B cell (primary cell): ENCODE data around the gene RGS14. TPM values are rescaled to one million over a fixed set of nuclear protein-coding genes. Genes with fewer than 3 reads are reported as not detected.

Experiments used
- ATAC-seq: fragments of 200-7000 bp; cut with Tn5 transposase; one replicate; pipeline ENCODE4 v1.10.0; 2021; ENCODE audit warnings: low read depth, mild to moderate bottlenecking, moderate number of reproducible peaks, moderate library complexity
- CTCF ChIA-PET: fragments of 350-600 bp; sonication (Branson Sonifier 250); formaldehyde crosslinking; loops from one replicate; lab custom pipeline; 2021; ENCODE audit warnings: antibody characterized with exemption, inconsistent platforms; lab: Charles Lee
- POLR2A ChIA-PET: fragments of 350-600 bp; sonication (Branson Sonifier 250); formaldehyde crosslinking; loops from one replicate; lab custom pipeline; 2021; ENCODE audit warnings: antibody characterized with exemption; lab: Charles Lee
- DNase-seq: peaks from one replicate; pipeline ENCODE4 v3.0.0; 2013
- H2AFZ ChIP-seq: 2 replicates; pipeline ENCODE4 v1.6.1; 2012; ENCODE audit warnings: mild to moderate bottlenecking, low read depth, low read length; ENCODE audit not compliant: insufficient read depth, poor library complexity, severe bottlenecking
- H3K27ac ChIP-seq, 2 donors: 1 replicate in 1 of 2; 2 replicates in 1 of 2; pipeline ENCODE4 v1.5.1; 2012 to 2013; ENCODE audit warnings: low read length in 2 of 2, mild to moderate bottlenecking in 2 of 2, moderate library complexity in 1 of 2
- H3K27me3 ChIP-seq, 4 experiments: fragments of 200-600 bp in 1 of 4; sonication (generic) in 1 of 4; replicated peaks in 1 of 4; 1 replicate in 2 of 4; 2 replicates in 2 of 4; pipeline versions ENCODE4 v1.6.1 to v1.7.0; 2013 to 2016; ENCODE audit warnings: low read length in 3 of 4, mild to moderate bottlenecking in 2 of 4, mixed read lengths in 1 of 4, moderate library complexity in 1 of 4; ENCODE audit not compliant: insufficient read depth in 4 of 4, control insufficient read depth in 3 of 4; ENCODE audit errors: control extremely low read depth in 1 of 4
- H3K36me3 ChIP-seq, 2 experiments: replicated peaks in 1 of 2; 1 replicate in 1 of 2; 2 replicates in 1 of 2; pipeline versions ENCODE4 v1.6.1 to v1.7.1; 2013; ENCODE audit warnings: low read length in 1 of 2; ENCODE audit not compliant: insufficient read depth in 2 of 2, control insufficient read depth in 1 of 2; ENCODE audit errors: control extremely low read depth in 1 of 2, extremely low read depth in 1 of 2
- H3K4me1 ChIP-seq, 2 donors: fragments of 200-600 bp in 1 of 2; sonication (generic) in 1 of 2; 1 replicate in 1 of 2; 2 replicates in 1 of 2; pipeline versions ENCODE4 v1.5.1 to v1.6.1; 2013 to 2017; ENCODE audit warnings: low read length in 2 of 2; ENCODE audit not compliant: control insufficient read depth in 2 of 2, insufficient read depth in 2 of 2
- H3K4me2 ChIP-seq: replicated peaks from 2 replicates; pipeline ENCODE3; 2012; ENCODE audit warnings: mild to moderate bottlenecking, low read depth, low read length; ENCODE audit not compliant: poor library complexity, severe bottlenecking
- H3K4me3 ChIP-seq, 5 experiments: fragments of 200-600 bp in 1 of 5; sonication (generic) in 1 of 5; 1 replicate in 3 of 5; 2 replicates in 2 of 5; pipeline versions ENCODE4 v1.5.1 to v1.7.0; 2011 to 2016; ENCODE audit warnings: low read length in 4 of 5, mild to moderate bottlenecking in 4 of 5, low read depth in 2 of 5, control low read depth in 1 of 5, moderate library complexity in 1 of 5; ENCODE audit not compliant: insufficient read depth in 1 of 5; ENCODE audit errors: control extremely low read depth in 1 of 5, extremely low read depth in 1 of 5
- H3K79me2 ChIP-seq: fragments of 200-600 bp; sonication (generic); one replicate; pipeline ENCODE4 v1.6.0; 2016; ENCODE audit warnings: low read length; ENCODE audit not compliant: control insufficient read depth, insufficient read depth
- H3K9ac ChIP-seq: fragments of 200-600 bp; sonication (generic); 2 replicates; pipeline ENCODE4 v1.6.1; 2017; ENCODE audit warnings: mild to moderate bottlenecking, low read length, moderate library complexity
- H3K9me3 ChIP-seq, 3 donors: one replicate each; pipeline versions ENCODE4 v1.6.1 to v1.7.1; 2013; ENCODE audit warnings: low read length in 2 of 3; ENCODE audit not compliant: control insufficient read depth in 2 of 3, insufficient read depth in 1 of 3; ENCODE audit errors: control extremely low read depth in 1 of 3
- H4K20me1 ChIP-seq: 2 replicates; pipeline ENCODE4 v1.6.0; 2012; ENCODE audit warnings: mild to moderate bottlenecking, low read length; ENCODE audit not compliant: insufficient read depth, control insufficient read depth, poor library complexity, severe bottlenecking
- H3K27ac Mint-ChIP-seq: one replicate; pipeline ENCODE4 v1.8.0; 2021; ENCODE audit warnings: mixed read lengths
- H3K27me3 Mint-ChIP-seq: one replicate; pipeline ENCODE4 v1.8.0; 2021; ENCODE audit warnings: mixed read lengths
- H3K4me1 Mint-ChIP-seq: one replicate; pipeline ENCODE4 v1.8.0; 2021; ENCODE audit warnings: mixed read lengths
- H3K4me3 Mint-ChIP-seq: one replicate; pipeline ENCODE4 v1.8.0; 2021; ENCODE audit warnings: mixed read lengths
- H3K9me3 Mint-ChIP-seq: one replicate; pipeline ENCODE4 v1.8.0; 2022; ENCODE audit warnings: mixed read lengths; ENCODE audit not compliant: insufficient read depth
- EZH2 ChIP-seq: IDR thresholded peaks from 2 replicates; pipeline ENCODE4 v1.6.1; 2012; ENCODE audit warnings: borderline replicate concordance, low read depth, mild to moderate bottlenecking, moderate library complexity, low read length; ENCODE audit not compliant: insufficient read depth, poor library complexity, severe bottlenecking
- WGBS: methylation state at CpG from one replicate; pipeline ENCODE4 v1.1.5; 2013; ENCODE audit warnings: missing lambda C conversion rate; ENCODE audit not compliant: insufficient coverage; 5-methylcytosine and 5-hydroxymethylcytosine counted together
- intact Hi-C: fragments of 100-400 bp; cut with micrococcal nuclease; formaldehyde crosslinking; loops from one replicate; pipeline ENCODE4 v1.10.0; 2022
- polyA plus RNA-seq: library from polyadenylated mRNA; depleted of rRNA; stranded (reverse); fragments of >200 nt; gene quantifications from 2 replicates; pipeline ENCODE4 v1.2.3, GENCODE V29; 2012
- total RNA-seq, 2 donors: library from RNA; stranded (reverse); fragments of 120-200 nt in 1 of 2; gene quantifications; 1 replicate in 1 of 2; 2 replicates in 1 of 2; pipeline versions ENCODE4 v1.2.3 to v1.2.4, GENCODE V29; 2013 to 2022
- TF ChIP-seq, protein P1 (sequence below): fragments of 200-600 bp; IDR thresholded peaks from one replicate; pipeline ENCODE4 v1.8.0; 2022; ENCODE audit warnings: antibody characterized with exemption, mild to moderate bottlenecking

Gene RGS14
- total and polyA plus RNA-seq, 2 donors (not counting 1 experiment from before 2014, with no cell fraction given), result 85.8 to 184 TPM

DNA sequence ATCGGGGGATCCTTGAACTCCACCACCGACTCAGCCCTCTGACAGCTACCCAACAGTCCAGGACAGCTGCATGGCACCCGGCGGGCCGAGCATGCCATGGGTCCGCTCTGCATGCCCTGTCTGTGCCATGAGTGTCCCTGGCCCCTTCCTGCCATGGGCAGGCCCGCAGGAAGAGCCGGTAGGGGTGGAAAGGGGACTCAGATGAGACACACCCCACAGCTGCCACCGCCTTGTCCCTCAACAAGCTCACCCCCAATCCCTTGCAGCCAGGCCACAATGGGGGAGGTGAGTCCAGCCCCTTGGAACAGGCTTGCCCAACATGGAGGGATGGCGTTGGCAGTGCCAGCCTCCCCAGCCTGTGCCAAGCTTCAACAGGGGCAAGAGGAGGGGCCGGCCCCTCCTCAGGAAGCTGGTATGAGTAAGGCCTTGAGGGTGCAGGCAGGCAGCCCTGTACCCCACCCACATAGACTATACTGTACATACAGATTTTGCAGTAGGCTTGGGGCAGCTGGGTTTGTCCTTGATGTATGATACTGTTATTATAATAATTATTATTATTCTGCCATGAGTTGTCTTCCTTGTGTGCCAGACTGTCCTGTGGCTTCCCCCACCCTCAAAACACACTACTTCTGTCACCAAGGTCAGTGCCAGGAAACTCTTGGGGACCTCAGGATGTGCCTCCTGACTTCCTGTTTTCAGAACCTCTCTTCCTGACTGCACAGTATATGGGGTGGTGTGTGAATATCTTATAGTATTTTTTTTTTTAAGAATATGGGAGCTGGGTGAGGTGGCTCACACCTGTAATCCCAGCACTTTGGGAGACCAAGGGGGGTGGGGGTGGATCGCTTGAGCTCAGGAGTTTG lies 14.5 kb downstream of the RGS14 start:
- H3K4me1 Mint-ChIP-seq, result peaks cover 40% of the 10 kb centered on the region

More for the DNA sequence above, 14.5 kb downstream of the RGS14 start:
- DNase-seq, result no peak
- no peaks in the 10 kb centered on the region for H3K9me3 ChIP-seq
- TF ChIP-seq, protein P1, sequence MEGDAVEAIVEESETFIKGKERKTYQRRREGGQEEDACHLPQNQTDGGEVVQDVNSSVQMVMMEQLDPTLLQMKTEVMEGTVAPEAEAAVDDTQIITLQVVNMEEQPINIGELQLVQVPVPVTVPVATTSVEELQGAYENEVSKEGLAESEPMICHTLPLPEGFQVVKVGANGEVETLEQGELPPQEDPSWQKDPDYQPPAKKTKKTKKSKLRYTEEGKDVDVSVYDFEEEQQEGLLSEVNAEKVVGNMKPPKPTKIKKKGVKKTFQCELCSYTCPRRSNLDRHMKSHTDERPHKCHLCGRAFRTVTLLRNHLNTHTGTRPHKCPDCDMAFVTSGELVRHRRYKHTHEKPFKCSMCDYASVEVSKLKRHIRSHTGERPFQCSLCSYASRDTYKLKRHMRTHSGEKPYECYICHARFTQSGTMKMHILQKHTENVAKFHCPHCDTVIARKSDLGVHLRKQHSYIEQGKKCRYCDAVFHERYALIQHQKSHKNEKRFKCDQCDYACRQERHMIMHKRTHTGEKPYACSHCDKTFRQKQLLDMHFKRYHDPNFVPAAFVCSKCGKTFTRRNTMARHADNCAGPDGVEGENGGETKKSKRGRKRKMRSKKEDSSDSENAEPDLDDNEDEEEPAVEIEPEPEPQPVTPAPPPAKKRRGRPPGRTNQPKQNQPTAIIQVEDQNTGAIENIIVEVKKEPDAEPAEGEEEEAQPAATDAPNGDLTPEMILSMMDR, result no peak
- TF ChIP-seq EZH2, result no peak
- intact Hi-C loops, result no loop called here
- H3K27ac ChIP-seq, result peak overlapping the region; percentile 18 to 35
- H4K20me1 ChIP-seq, result peaks cover 47% of the 10 kb centered on the region
- 98% methylated on average over 6 of the region's 12 CpGs for WGBS
- H3K27me3 ChIP-seq, result no peaks in the 10 kb centered on the region
- H3K9ac ChIP-seq, result no peak overlapping the region
- H3K4me3 ChIP-seq, result no peak overlapping the region
- H3K27me3 Mint-ChIP-seq, result no peaks in the 10 kb centered on the region
- ATAC-seq, result no peak
- no peak overlapping the region for H2AFZ ChIP-seq
- H3K9me3 Mint-ChIP-seq, result no peaks in the 10 kb centered on the region
- H3K4me2 ChIP-seq, result peak overlapping the region; percentile 46
- peaks cover 35 to 38% of the 10 kb centered on the region in 2 donors for H3K4me1 ChIP-seq
- POLR2A ChIA-PET, result interaction anchor here (0.9 kb wide), 1 partner anchor 20 kb away, joined by 9 read pairs; no protein-coding TSS in a partner anchor
- CTCF ChIA-PET, result interaction anchor here (0.9 to 5.5 kb wide), 10 partner anchors 10 to 128 kb away, joined by 3 to 60 read pairs (median 6); partner anchors contain the start of genes LMAN2 and RGS14
- H3K27ac Mint-ChIP-seq, result peak overlapping the region; percentile 81
- peaks cover 0 to 44% of the 10 kb centered on the region in 2 experiments for H3K36me3 ChIP-seq
- H3K79me2 ChIP-seq, result no peaks in the 10 kb centered on the region
- H3K4me3 Mint-ChIP-seq, result peak overlapping the region; percentile 64
